Right atrium auricular region (tissue), 2 donors: Measurements from ENCODE around the gene DNAH9. TPM values are rescaled to one million over a fixed set of nuclear protein-coding genes. Genes with fewer than 3 reads are reported as not detected.

Experiments
- DNase-seq: peaks from one replicate; pipeline ENCODE4 v3.0.0-alpha.2; 2019; ENCODE audit warnings: low spot score
- H3K27ac ChIP-seq, 2 donors: fragments of 200-600 bp; sonication (generic); 1 replicate in 1 of 2; 2 replicates in 1 of 2; pipeline ENCODE4 v1.5.1; 2016 to 2019
- H3K27me3 ChIP-seq, 2 donors: fragments of 200-600 bp; sonication (generic); one replicate each; pipeline versions ENCODE4 v1.5.1 to v1.6.0; 2017 to 2019
- H3K36me3 ChIP-seq: fragments of 200-600 bp; sonication (generic); one replicate; pipeline ENCODE4 v1.5.1; 2016
- H3K4me1 ChIP-seq, 2 donors: fragments of 200-600 bp; sonication (generic); one replicate each; pipeline versions ENCODE4 v1.5.1 to v1.6.0; 2017 to 2019
- H3K4me3 ChIP-seq, 2 donors: fragments of 200-600 bp; sonication (generic); 1 replicate in 1 of 2; 2 replicates in 1 of 2; pipeline ENCODE4 v1.5.1; 2017 to 2019; ENCODE audit warnings: mild to moderate bottlenecking in 1 of 2, moderate library complexity in 1 of 2
- H3K9me3 ChIP-seq, 2 donors: fragments of 200-600 bp; sonication (generic); one replicate each; pipeline ENCODE4 v1.5.1; 2019
- CTCF ChIP-seq, 2 donors: fragments of 200-600 bp; sonication (generic); IDR thresholded peaks; one replicate each; pipeline ENCODE4 v1.5.1; 2019; ENCODE audit warnings: antibody characterized with exemption in 2 of 2
- total RNA-seq, 2 donors: library from RNA; depleted of rRNA; stranded (reverse); fragments of >200 nt; gene quantifications; one replicate each; pipeline ENCODE4 v1.1.0, GENCODE V29; 2016

The DNAH9 gene
- total RNA-seq, 2 donors from 2014 or later, result 0.63 TPM; not detected in 1

DNA sequence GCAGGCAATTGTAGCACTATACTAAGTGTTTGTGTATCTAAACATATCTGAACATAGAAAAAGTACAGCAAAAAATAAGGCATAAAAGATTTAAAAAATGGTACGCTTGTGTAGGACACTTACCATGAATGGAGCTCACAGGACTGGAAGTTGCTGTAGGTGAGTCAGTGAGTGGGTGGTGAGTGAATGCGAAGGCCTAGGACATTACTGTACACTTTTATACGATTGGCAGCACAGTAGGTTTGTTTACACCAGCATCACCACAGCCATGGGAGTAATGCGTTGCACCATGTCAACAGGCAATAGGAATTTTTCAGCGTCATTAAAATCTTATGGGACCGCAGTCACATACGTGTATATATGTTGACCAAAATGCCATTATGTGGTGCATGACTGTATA is 45.6 kb downstream of the DNAH9 start:
- Histone ChIP-seq H3K9me3 (no peaks in the 10 kb centered on the region), H3K36me3 (no peaks in the 10 kb centered on the region), H3K4me3 (no peak overlapping the region), H3K4me1 (peaks cover 0 to 8% of the 10 kb centered on the region in 2 donors), H3K27ac (no peak overlapping the region), H3K27me3 (no peaks in the 10 kb centered on the region)
- DNase-seq, result no peak
- no peak for TF ChIP-seq CTCF (IDR thresholded peaks at IDR 0.05)

DNA sequence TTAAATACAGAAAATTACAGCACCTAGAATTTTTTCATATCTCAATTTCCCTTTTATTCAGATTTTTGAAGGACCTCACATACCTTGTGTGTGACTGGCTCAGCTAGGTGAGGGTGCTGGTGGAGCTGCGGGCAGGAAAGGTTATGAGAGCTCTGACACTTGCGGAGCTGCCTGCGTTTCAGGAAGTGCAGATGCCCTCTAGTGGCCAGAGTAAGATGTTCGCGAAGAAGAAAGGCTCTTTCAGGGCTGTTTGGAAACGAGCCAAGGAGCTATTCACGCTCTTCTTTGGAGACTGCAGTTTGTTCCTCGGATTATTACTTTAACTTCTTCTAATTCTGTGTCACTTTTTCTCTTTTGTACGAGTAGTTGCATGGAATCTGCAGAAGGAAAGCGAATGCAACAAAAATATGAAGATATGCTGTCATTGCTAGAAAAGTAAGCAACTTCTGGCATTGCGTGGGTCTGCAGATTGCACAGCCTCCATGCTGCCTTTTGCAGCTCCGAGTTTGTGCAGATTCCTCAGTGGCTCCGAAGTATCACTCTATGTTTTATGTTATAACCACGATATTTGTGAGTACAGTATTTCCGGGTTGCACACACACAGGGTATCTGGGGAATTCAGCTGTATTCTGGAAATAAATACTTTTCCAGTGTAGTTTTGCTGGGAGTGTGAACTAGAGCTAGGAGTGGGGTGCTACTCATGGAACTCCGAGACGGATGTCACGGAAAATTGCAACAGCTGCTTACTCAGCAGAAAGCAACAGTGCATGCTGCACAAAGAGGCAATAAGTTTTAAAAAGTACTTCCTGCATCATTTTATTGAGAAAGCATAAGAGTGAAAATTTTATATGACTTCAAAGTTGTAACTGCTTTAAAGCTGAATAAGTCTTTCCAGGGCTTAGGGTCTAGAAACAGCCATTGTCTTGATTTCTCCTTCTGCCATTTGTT is 46.3 kb downstream of the DNAH9 start:
- Histone ChIP-seq H3K27ac (no peak overlapping the region), H3K36me3 (no peaks in the 10 kb centered on the region), H3K27me3 (no peaks in the 10 kb centered on the region), H3K4me3 (no peak overlapping the region), H3K9me3 (no peaks in the 10 kb centered on the region), H3K4me1 (peaks cover 0 to 8% of the 10 kb centered on the region in 2 donors)
- peak; percentile 57 to 85 for TF ChIP-seq CTCF (IDR thresholded peaks at IDR 0.05)
- peak; percentile 66 for DNase-seq

GRCh38 chr17:11645426-11645825 is 47.2 kb downstream of the DNAH9 start:
- no peak for TF ChIP-seq CTCF (IDR thresholded peaks at IDR 0.05)
- no peak for DNase-seq
- H3K4me1 ChIP-seq, result peaks cover 0 to 8% of the 10 kb centered on the region in 2 donors
- H3K4me3 ChIP-seq, result no peak overlapping the region
- no peak overlapping the region for H3K27ac ChIP-seq
- no peaks in the 10 kb centered on the region for H3K36me3 ChIP-seq
- H3K9me3 ChIP-seq, result no peaks in the 10 kb centered on the region
- no peaks in the 10 kb centered on the region for H3K27me3 ChIP-seq

DNA sequence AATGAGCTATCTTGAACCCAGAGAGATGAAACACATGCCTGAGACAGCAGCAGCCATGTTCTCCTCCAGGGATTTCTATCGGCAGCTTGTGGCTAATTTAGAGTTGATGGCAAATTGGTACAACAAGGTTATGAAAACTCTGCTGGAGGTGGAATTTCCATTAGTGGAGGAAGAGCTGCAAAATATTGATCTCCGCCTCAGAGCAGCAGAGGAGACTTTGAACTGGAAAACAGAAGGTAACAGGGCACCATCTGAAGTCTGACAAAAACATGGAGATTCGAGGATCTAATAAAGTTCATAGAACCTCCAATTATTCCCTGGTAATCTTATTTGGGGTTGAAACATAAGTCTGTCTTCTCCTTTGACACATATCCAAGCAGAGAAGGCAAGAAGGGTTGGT is 52.8 kb downstream of the DNAH9 start:
- no peaks in the 10 kb centered on the region for H3K9me3 ChIP-seq
- H3K4me1 ChIP-seq, result no peaks in the 10 kb centered on the region
- H3K4me3 ChIP-seq, result no peak overlapping the region
- no peaks in the 10 kb centered on the region for H3K27me3 ChIP-seq
- no peak overlapping the region for H3K27ac ChIP-seq
- TF ChIP-seq CTCF (IDR thresholded peaks at IDR 0.05), result no peak
- no peaks in the 10 kb centered on the region for H3K36me3 ChIP-seq
- no peak for DNase-seq

DNA sequence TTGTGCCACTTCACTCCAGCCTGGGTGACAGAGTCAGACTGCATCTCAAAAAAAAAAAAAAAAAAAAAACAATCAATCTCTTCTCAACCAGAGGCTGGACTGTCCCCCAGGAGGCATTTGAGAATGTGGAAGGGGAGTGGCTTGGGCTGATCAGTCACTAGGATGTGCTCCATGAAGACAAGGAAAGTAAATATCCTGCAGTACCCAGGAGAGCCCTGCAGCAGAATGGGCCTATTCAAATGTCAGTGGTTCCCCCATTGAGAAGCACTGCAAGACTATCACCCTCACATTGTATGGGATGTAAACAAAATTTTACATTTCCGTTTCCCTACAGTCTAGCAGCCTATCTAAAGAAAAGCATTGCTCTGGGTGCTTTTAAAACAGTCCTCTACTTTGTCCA is 70.3 kb downstream of the DNAH9 start:
- TF ChIP-seq CTCF (IDR thresholded peaks at IDR 0.05), result no peak

More for the DNA sequence above, 70.3 kb downstream of the DNAH9 start:
- Histone ChIP-seq H3K27me3 (no peaks in the 10 kb centered on the region), H3K4me3 (no peak overlapping the region), H3K36me3 (no peaks in the 10 kb centered on the region), H3K4me1 (no peaks in the 10 kb centered on the region), H3K9me3 (no peaks in the 10 kb centered on the region), H3K27ac (no peak overlapping the region)
- DNase-seq, result no peak
